Measurements from ENCODE around the gene CTNNA3.

The CTNNA3 gene

DNA sequence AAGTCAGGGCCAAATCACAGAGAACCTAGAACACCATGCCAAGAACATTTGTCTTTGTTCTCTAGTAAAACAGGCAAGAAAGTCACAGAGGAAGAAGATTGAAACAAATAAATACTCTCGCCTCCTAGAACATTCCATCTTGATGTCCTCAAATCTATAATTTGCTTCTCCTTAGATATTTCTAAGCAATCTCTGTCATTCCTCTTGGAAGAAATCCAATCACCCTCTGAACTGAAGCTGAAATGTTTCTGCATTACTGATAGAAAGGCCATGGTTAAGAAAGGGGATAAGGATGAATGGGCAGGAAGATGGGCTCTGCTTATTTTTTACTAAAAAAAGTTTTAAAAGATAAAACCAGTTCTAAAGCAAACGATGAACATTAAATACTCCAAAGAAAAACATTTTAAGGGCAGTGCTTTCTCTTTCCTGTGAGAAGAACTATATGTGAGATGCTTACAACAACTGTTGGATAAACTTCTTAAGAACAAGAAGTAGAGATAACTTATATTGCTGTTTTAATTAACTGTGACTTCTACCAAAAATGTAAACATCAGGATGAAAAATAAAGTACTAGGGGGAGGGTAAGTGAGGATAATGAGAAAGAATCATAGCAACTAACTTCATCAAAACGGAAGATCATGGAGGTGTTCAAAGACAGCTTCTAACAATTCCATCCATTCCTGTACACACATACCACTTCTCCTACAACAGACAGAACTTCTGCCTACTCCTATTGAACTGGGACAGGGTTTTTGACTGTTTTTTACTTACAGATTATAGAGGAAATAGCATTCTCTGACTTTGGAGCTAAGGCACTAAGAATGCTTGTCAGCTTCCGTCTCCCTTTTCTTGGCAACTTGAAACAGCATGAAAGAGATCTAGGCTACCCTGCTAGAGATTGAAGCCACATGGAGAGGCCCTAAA, 923.2 kb downstream of the CTNNA3 start:
- H3K79me2 ChIP-seq (ENCODE audit: insufficient read depth, low read length), result no peaks in the 10 kb centered on the region
- no peaks in the 10 kb centered on the region for H3K36me3 ChIP-seq (ENCODE audit: low read length)
- no peak overlapping the region for H2AFZ ChIP-seq (ENCODE audit: low read depth, low read length, severe bottlenecking)
- no peak overlapping the region for H3K9ac ChIP-seq (ENCODE audit: low read length)
- no peaks in the 10 kb centered on the region for H3K27me3 ChIP-seq (ENCODE audit: low read length)
- no peaks in the 10 kb centered on the region for H3K9me2 ChIP-seq (replicated peaks; ENCODE audit: insufficient read depth, low read length)
- no peak overlapping the region for H3K4me2 ChIP-seq (ENCODE audit: low read depth, low read length, poor library complexity, severe bottlenecking)
- no peak for TF ChIP-seq EZH2phosphoT487 (conservative IDR thresholded peaks at IDR 0.05; ENCODE audit: low read length)
- TF ChIP-seq, protein P1, sequence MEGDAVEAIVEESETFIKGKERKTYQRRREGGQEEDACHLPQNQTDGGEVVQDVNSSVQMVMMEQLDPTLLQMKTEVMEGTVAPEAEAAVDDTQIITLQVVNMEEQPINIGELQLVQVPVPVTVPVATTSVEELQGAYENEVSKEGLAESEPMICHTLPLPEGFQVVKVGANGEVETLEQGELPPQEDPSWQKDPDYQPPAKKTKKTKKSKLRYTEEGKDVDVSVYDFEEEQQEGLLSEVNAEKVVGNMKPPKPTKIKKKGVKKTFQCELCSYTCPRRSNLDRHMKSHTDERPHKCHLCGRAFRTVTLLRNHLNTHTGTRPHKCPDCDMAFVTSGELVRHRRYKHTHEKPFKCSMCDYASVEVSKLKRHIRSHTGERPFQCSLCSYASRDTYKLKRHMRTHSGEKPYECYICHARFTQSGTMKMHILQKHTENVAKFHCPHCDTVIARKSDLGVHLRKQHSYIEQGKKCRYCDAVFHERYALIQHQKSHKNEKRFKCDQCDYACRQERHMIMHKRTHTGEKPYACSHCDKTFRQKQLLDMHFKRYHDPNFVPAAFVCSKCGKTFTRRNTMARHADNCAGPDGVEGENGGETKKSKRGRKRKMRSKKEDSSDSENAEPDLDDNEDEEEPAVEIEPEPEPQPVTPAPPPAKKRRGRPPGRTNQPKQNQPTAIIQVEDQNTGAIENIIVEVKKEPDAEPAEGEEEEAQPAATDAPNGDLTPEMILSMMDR (IDR thresholded peaks at IDR 0.05; ENCODE audit: insufficient read depth, low read length, poor library complexity, severe bottlenecking), result no peak
- no peak overlapping the region for H3K4me3 ChIP-seq (ENCODE audit: insufficient read depth, low read length, poor library complexity, severe bottlenecking)
- H3K27ac ChIP-seq (ENCODE audit: low read depth, low read length), result no peak overlapping the region
- H4K20me1 ChIP-seq (ENCODE audit: low read depth, low read length), result no peaks in the 10 kb centered on the region
- no peaks in the 10 kb centered on the region for H3F3A ChIP-seq (ENCODE audit: insufficient read depth)
- no peaks in the 10 kb centered on the region for H3K9me3 ChIP-seq (ENCODE audit: insufficient read depth, low read length)

DNA sequence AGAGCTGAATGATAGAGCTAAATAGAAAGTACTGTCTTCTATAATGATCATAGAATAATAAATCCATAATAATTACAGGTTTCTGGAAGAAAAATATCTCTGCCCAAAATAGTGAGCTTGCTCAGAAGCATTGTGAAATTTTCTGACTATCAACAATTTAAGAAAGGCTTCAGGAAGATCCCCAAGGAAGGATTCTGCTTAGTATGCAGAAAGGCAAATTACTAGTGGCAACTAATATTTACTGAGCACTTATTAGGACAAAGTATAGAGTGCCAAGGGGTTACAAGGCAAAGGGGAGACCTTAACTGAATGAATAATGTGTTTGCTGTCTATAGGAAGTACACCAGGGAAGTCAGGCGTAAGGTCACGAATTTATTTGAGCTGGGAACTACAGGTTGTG, 928.3 kb downstream of the CTNNA3 start:
- no peaks in the 10 kb centered on the region for H3K9me2 ChIP-seq (replicated peaks; ENCODE audit: insufficient read depth, low read length)
- H3K79me2 ChIP-seq (ENCODE audit: insufficient read depth, low read length), result no peaks in the 10 kb centered on the region
- no peaks in the 10 kb centered on the region for H3K36me3 ChIP-seq (ENCODE audit: low read length)
- TF ChIP-seq, protein P1 (IDR thresholded peaks at IDR 0.05; ENCODE audit: insufficient read depth, low read length, poor library complexity, severe bottlenecking), result no peak
- TF ChIP-seq EZH2phosphoT487 (conservative IDR thresholded peaks at IDR 0.05; ENCODE audit: low read length), result no peak
- no peaks in the 10 kb centered on the region for H3F3A ChIP-seq (ENCODE audit: insufficient read depth)
- H3K27me3 ChIP-seq (ENCODE audit: low read length), result no peaks in the 10 kb centered on the region
- H3K9ac ChIP-seq (ENCODE audit: low read length), result no peak overlapping the region
- no peaks in the 10 kb centered on the region for H3K9me3 ChIP-seq (ENCODE audit: insufficient read depth, low read length)
- H4K20me1 ChIP-seq (ENCODE audit: low read depth, low read length), result no peaks in the 10 kb centered on the region
- H3K4me2 ChIP-seq (ENCODE audit: low read depth, low read length, poor library complexity, severe bottlenecking), result no peak overlapping the region
- no peak overlapping the region for H2AFZ ChIP-seq (ENCODE audit: low read depth, low read length, severe bottlenecking)
- H3K27ac ChIP-seq (ENCODE audit: low read depth, low read length), result no peak overlapping the region
- H3K4me3 ChIP-seq (ENCODE audit: insufficient read depth, low read length, poor library complexity, severe bottlenecking), result no peak overlapping the region

DNA sequence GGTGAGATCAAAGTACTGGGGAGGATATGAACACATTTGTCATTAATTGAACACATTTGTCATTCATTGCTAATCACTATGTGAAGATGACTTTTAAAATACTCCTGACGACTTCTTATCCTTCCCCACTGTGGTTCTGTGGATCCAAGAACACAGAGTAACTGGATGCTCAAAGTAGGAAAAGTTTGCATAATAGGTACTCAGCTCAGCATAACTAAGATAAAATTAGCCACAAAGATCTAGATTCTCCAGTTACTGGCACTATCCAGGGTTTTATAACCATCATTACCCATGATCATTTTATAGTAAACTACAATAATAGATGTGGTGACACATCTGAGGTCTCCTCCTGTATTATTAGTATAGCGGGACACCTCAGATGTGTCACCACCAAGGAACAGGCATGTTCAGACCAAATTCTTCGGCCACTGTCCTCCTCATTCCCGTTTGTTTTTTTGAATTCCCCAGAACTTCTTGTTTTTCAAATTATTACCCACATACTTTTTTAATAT, 933.7 kb downstream of the CTNNA3 start:
- Histone ChIP-seq H3K9me2 (replicated peaks; ENCODE audit: insufficient read depth, low read length) (no peaks in the 10 kb centered on the region), H3K4me3 (ENCODE audit: insufficient read depth, low read length, poor library complexity, severe bottlenecking) (no peak overlapping the region), H3K36me3 (ENCODE audit: low read length) (no peaks in the 10 kb centered on the region), H3K9ac (ENCODE audit: low read length) (no peak overlapping the region), H3K4me2 (ENCODE audit: low read depth, low read length, poor library complexity, severe bottlenecking) (no peak overlapping the region), H3F3A (ENCODE audit: insufficient read depth) (no peaks in the 10 kb centered on the region), H3K79me2 (ENCODE audit: insufficient read depth, low read length) (no peaks in the 10 kb centered on the region), H3K9me3 (ENCODE audit: insufficient read depth, low read length) (no peaks in the 10 kb centered on the region), H3K27ac (ENCODE audit: low read depth, low read length) (no peak overlapping the region), H2AFZ (ENCODE audit: low read depth, low read length, severe bottlenecking) (no peak overlapping the region), H4K20me1 (ENCODE audit: low read depth, low read length) (no peaks in the 10 kb centered on the region), H3K27me3 (ENCODE audit: low read length) (no peaks in the 10 kb centered on the region)
- no peak for TF ChIP-seq EZH2phosphoT487 (conservative IDR thresholded peaks at IDR 0.05; ENCODE audit: low read length)
- TF ChIP-seq, protein P1 (IDR thresholded peaks at IDR 0.05; ENCODE audit: insufficient read depth, low read length, poor library complexity, severe bottlenecking), result no peak
